Thyroid gland (tissue), 4 donors: ENCODE measurements around the gene UCK2.

Source experiments
- CTCF ChIP-seq, 6 experiments: fragments of 200-600 bp in 3 of 6; fragments of 450-650 bp in 3 of 6; sonication (generic) in 3 of 6; IDR thresholded peaks; one replicate each; pipeline ENCODE4 v1.5.1; 2016 to 2019; ENCODE audit warnings: antibody characterized with exemption in 6 of 6, mild to moderate bottlenecking in 2 of 6, inconsistent platforms in 1 of 6, moderate library complexity in 1 of 6
- POLR2A ChIP-seq, 2 donors: fragments of 450-650 bp; IDR thresholded peaks; one replicate each; pipeline ENCODE4 v1.6.1; 2017; ENCODE audit warnings: antibody characterized with exemption in 2 of 2, mild to moderate bottlenecking in 2 of 2, moderate library complexity in 1 of 2

DNA sequence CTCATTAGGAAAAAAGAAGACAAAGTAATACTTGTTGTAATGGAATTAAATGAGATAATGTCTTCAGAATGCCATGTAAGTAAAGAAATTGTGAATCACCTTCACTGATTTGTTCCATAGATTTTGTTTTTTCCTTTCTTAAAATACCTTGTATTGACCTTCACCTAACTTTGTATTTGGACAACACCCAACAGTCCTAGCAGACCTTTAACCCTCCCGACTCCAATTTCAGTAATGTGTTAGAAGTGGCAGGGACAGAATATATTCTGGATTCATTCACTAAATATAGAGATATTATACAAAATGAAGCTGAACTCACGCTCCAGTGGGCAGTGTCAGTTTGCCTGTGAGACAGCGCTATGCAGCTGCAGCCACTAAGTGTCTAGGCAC lies 57.9 kb downstream of the UCK2 start:
- no peak for TF ChIP-seq CTCF (IDR thresholded peaks at IDR 0.05)
- no peak for TF ChIP-seq POLR2A (IDR thresholded peaks at IDR 0.05)
